GM12892 (cell line): ENCODE results near the gene TIRAP.

ENCODE experiments used
- POLR2A ChIP-seq: IDR thresholded peaks from 2 replicates; pipeline ENCODE4 v1.6.1; 2011; ENCODE audit warnings: low read depth, low read length, control low read depth
- POLR2AphosphoS5 ChIP-seq: IDR thresholded peaks from 2 replicates; pipeline ENCODE4 v1.6.1; 2011; ENCODE audit warnings: low read depth, low read length, control low read depth
- TAF1 ChIP-seq: IDR thresholded peaks from 2 replicates; pipeline ENCODE4 v1.6.1; 2011; ENCODE audit warnings: low read depth, mild to moderate bottlenecking, control low read depth, low read length, borderline replicate concordance

DNA sequence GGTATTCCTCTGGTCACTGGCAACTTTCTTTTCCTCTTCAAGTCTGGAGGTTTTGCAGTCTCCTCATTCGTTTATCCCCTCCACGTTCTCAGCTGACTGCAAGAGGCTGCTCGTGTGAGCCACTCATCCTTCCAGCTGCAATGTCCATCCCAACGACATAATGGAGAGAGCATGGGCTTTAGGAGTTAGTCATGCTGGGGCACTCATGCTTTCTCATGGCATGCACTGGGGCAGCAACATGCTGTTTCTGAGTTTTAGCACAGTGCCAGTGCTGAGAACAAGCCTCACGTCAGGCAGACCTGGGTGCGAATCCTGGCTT, 28.1 kb downstream of the TIRAP start:
- TF ChIP-seq POLR2A (no peak), POLR2AphosphoS5 (no peak), TAF1 (no peak)
